CD4-positive, alpha-beta T cell treated with Interleukin-4 for 4 hours (primary cell): ENCODE data around the gene SFRP5.

Experiments used
- DNase-seq: peaks from one replicate; pipeline ENCODE4 v3.0.0-alpha.2; 2020

The SFRP5 gene

DNA sequence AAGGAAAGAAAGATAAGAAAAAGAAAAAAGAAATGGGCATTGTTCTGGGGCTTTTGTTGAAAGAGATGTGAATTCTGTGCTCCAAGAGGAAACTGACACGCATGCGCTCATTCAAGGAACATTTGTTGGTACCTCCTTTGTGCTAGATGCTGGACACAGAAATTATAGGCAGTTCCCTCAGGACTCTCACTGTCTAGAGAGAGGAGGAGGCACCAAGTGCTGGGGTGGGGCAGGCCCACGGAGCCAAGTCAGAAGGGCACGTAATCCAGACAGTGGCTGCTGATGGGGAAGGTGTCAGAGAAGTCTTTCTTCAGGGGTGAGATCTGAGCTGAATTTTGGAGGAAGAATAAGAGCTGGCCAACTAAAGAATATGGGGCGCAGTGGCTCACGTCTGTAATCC is 37.8 kb downstream of the SFRP5 start:
- DNase-seq = no peak

DNA sequence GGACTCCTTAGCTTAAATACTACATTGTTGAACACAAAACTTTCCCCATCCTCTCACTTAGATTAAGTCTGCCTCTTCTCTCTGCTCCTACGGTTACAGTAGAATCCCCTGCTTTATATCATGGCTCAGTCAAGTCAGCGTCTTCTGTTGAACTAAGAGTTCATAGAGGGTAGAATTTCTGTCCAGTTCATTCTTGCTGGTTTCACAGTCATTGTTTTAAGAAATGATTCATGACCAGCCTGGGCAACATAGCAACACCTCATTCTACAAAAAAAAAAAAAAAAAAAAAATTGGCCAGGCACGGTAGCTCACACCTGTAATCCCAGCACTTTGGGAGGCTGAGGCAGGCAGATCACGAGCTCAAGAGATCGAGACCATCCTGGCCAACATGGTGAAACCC is 38.5 kb downstream of the SFRP5 start:
- no peak for DNase-seq

DNA sequence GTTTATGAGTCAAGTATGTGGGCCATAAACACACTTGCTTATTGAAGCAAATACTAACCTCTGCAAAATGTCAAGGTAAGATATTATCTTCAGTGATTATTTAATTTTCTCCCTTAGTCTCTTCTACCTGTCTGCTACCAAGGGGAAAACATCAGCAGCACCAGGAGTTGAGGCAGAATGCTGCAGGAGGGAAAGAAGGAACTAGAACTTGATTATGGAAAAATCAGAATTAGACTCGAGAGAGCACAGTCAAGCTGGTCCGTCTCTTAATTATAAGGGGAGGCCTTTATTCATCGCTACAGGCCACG is 39.8 kb downstream of the SFRP5 start:
- DNase-seq = no peak

DNA sequence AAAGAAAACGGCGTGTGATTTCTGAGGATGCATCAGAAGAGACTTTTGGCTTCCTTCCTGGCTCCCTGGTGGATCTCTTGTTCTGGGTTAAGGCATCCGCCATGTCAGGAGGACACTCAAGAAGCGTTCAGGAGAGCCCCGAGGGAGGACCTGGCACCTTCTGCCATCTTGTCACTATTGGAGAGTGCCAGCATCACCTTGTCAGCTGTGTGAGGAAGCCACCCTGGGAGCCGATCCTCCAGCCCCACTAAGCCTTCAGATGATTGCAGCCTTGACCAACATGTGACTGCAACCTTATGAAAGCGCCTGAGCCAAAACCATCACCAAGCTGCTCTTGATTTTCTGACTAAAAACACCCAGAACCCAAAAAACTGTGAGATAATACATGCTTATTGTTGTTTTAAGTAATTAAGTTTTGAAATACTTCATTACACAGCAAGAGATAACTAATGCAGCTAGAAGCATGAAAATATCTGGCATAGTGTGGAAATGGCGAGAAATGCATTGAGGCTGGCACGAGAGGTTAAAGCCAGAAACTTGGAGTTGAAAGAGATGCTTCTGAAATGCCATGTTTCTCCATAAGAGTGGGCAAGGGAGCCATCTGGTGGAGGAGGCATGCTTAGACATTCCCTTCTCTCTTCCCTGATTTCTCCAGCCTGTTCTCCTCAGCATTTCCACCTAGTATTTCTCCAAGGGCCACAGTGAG is 40.3 kb downstream of the SFRP5 start:
- peak; percentile 56 for DNase-seq

DNA sequence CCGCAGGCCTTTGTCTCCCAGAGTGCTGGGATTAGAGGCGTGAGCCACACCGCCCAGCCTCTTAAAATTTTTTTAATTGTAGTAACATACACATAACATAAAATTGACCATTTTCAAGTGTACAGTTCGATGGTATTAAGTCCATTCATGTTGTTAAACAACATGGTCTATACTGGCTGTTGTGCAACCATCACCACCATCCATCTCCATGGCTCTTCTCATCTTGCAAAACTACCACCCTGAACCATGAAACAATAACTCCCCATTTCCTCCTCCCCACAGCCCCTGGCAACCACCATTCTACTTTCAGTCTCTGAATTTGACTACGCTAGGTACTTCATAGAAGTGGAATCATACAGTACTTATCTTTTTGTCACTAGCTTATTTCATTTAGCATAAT is 42.8 kb downstream of the SFRP5 start:
- no peak for DNase-seq

DNA sequence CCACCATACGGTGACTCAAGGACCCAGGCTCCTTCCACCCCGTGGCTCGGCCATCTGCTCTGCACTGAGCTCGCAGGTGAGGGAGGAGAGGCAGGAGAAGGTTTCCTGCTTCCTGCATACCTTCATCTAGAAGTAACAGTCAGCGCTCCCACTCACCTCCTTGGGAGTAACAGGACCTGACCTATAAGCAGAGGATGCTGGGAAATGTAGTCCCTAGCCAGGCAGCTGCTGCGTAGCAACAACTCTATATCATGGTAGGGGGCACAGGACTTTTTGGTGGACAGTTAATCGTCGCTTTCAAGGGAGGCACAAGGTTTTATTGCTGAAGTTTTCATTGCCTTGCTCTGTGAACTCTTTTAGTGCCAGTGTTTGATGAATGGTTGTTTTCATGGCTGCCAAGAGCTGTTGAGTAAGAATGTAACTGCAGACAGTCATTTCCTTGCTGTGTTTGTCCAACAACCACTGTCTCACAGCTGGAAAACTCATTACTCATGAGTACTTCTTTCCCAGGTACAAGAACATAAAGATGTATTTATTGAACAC is 45.1 kb downstream of the SFRP5 start:
- no peak for DNase-seq

DNA sequence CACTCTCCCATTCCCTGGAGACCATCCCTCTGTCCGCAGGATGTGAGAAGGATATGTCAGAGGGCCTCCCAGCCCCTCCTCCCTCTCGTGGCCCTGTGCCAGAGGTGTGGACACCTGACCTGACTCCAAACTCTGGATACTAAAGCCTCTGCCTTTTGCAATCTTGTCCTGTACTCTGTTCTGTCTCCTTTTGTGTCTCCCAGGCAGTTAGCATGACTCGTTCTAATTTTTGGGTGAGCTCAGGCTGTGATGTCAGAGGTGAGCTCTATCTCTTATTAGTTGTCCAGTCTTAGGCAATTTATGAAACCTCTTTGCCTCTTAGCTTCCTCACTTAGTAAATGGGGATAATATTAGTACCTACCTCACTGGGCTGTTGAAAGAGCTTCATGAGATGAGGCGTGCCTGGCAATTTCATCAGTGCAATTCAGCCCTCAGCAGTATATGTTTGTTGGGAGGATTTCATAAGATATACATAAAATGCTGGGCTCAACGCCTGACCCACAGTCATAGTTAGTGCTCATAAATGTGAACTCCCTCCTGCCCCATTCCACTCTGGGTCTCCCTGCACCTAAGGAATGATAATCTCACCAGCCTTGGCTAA is 47.4 kb downstream of the SFRP5 start:
- DNase-seq = no peak

DNA sequence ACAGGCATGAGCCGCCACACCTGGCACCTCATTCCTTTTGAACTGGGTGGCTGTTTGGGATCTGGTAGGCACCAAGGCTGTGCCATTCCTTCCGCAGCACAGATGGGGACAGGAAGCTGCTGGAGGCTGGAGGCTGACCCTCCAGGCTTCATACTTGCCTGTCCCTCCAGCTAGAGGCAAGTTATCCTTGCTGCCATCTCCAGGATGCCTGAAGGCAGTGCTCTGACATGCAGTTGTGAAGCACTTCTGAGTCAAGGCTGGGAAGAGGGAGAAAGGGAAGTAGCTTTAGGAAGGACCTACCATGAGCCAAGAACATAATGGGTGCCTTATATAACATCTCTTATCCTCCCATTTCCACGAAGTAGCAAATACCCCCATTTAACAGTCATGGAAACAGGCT is 48.8 kb downstream of the SFRP5 start:
- DNase-seq = no peak

DNA sequence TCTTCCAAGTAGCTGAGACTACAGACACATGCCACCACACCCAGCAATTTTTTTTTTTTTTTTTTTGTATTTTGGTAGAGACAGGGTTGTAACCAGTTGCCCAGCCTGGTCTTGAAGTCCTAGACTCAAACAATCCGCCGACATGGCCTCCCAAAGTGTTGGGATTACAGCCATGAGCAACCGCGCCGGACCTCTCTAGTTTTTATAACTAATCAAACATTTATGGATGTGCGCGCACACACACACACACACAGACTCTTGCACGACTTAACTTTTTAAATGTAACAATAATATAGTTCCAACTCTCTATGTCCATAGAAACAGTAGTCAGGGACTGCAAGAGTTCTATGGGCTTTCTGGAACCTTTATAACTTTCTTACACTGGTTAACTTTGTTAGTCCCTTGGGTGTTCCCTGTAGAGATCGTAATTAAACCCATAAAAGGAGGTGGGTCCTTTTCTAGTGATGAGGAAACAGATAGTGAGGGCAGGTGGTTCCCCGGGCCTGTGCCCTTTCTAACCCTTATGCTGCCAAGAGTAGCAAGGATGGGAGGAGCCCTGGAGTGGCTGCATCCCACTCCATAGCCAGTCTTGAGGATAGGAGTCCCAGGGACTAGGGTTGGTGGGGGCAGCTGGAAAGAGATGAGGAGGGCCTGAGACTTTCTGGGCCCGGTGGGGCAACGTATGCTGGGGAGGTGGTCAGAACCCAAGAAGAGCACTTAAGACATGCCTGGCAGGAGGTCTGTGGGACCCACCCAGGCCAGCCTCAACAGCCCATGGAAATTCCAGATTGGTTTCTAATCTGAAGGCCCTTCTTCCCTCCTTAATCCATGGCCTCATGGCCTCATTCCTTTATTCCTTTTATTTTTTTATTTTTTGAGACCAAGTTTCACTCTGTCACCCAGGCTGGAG is 49.7 kb downstream of the SFRP5 start:
- no peak for DNase-seq

DNA sequence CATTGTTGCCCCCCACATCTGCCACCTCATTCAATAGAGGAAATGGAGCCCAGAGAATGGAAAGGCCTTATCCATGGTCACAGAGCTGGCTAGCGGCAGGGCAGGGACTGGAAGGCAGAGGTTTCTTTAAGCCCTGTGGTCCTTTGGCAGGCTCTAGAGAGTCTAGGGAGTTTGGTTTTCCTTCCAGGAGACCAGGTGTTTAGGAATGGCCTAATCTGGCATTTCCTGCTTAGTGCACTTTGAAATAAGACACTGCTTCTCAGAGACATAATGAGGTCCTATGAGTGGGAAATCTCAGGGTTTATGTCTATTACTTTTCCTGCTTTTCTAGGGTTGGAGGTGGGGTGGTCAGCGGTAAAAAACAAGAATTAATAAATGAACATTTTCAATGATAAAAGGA is 52.2 kb downstream of the SFRP5 start:
- DNase-seq = no peak

DNA sequence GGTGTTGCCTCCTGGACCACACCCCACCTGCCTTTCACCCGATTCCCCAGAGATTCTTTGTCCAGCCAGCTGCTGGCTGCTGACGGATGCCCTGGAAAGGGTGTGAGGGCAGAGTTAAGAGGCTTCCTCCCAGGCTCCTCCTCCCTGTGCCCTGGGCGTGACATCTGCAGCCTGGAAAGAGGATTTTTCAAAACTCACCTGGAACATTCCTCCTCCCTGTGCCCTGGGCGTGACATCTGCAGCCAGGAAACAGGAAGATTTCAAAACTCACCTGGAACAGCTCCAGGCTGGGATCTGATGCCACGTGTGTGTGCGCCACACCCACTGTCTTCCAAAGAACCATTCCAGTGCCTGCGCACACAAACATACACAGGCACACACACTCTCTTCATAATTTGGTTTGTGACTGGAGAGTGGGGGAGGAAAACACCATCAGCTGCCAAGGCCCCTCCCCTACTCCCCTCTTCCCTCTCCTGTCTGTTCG is 53.1 kb downstream of the SFRP5 start:
- DNase-seq = no peak

DNA sequence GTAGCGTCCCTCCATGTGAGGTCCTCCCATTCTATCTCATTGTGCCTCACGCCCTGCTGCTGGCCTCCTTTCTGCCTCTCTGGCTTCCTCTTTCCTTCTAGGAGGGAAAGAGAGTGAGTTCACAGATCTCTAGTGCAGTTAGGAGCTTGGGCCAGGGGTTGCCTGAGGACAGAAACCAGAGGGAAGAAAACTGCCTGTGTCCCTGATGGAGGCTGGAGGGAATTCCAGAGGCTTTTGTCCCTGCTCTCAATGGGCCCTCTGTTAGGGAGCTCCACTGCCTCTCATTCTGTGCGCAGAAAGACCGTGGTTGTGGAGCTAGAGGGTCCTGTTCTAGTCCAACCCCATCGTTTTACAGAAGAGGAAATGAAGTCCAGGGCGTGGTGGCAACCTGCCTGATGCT is 53.6 kb downstream of the SFRP5 start:
- no peak for DNase-seq

DNA sequence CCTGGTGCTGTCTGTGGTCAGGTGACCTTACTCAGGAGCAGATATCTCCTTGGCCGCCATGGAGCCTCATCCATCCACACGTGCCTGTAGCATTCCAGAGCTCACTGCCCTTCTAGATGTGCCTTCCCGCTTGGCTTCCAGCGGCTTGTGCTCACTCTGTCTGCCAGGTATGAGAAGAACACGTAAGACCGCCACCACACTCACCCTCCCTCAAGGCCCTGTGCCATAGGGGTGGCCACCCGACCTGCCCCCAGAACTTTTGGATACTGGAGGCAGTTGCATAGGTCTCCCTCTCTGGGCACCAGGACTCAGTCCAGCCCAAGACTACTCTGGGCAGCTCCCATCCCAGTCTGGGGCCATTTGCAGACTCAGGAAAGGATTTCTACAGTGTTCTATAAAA is 54.2 kb downstream of the SFRP5 start:
- DNase-seq = no peak
